GM23338 (cell line): ENCODE data around the gene SLC9C2. TPM values are rescaled to one million over a fixed set of nuclear protein-coding genes. Genes with fewer than 3 reads are reported as not detected.

Experiments
- ATAC-seq: fragments of 200-7000 bp; cut with Tn5 transposase; 3 replicates; pipeline ENCODE4 v1.9.1; 2020
- DNase-seq: peaks from one replicate; pipeline ENCODE4 v3.0.0-alpha.2; 2015; ENCODE audit warnings: low spot score
- H2AFZ ChIP-seq: fragments of 200-600 bp; sonication (generic); 2 replicates; pipeline ENCODE4 v1.8.0; 2016; ENCODE audit warnings: antibody characterized with exemption, mild to moderate bottlenecking, moderate library complexity
- H3F3A ChIP-seq: fragments of 200-600 bp; sonication (generic); replicated peaks from 2 replicates; pipeline ENCODE4 v1.8.0; 2017; ENCODE audit warnings: antibody characterized with exemption, mixed run types, low read depth
- H3K27ac ChIP-seq: fragments of 200-600 bp; sonication (generic); 2 replicates; pipeline ENCODE4 v1.6.1; 2016; ENCODE audit warnings: low read depth
- H3K27me3 ChIP-seq: fragments of 200-600 bp; sonication (generic); 2 replicates; pipeline ENCODE4 v1.8.0; 2016; ENCODE audit warnings: mild to moderate bottlenecking, mixed run types, moderate library complexity; ENCODE audit not compliant: insufficient read depth
- H3K36me3 ChIP-seq: fragments of 200-600 bp; sonication (generic); 2 replicates; pipeline ENCODE4 v1.8.0; 2016; ENCODE audit warnings: mild to moderate bottlenecking; ENCODE audit not compliant: insufficient read depth
- H3K4me1 ChIP-seq: fragments of 200-600 bp; sonication (generic); 2 replicates; pipeline ENCODE4 v1.8.0; 2016; ENCODE audit warnings: mild to moderate bottlenecking, moderate library complexity; ENCODE audit not compliant: insufficient read depth
- H3K4me2 ChIP-seq: fragments of 200-600 bp; sonication (generic); 2 replicates; pipeline ENCODE4 v1.7.1; 2017; ENCODE audit warnings: mixed run types
- H3K4me3 ChIP-seq: fragments of 200-600 bp; sonication (generic); 2 replicates; pipeline ENCODE4 v1.6.1; 2016; ENCODE audit warnings: mixed run types
- H3K79me2 ChIP-seq: fragments of 200-600 bp; sonication (generic); replicated peaks from 2 replicates; pipeline ENCODE4 v1.8.0; 2017; ENCODE audit warnings: mild to moderate bottlenecking; ENCODE audit not compliant: insufficient read depth
- H3K9me2 ChIP-seq: fragments of 200-600 bp; sonication (generic); 2 replicates; pipeline ENCODE4 v1.8.0; 2017; ENCODE audit not compliant: insufficient read depth
- H4K20me1 ChIP-seq: fragments of 200-600 bp; sonication (generic); replicated peaks from 2 replicates; pipeline ENCODE4 v1.8.0; 2017; ENCODE audit warnings: mild to moderate bottlenecking; ENCODE audit not compliant: insufficient read depth
- H3K27ac Mint-ChIP-seq: 2 replicates; pipeline ENCODE4 v1.8.0; 2020; ENCODE audit warnings: inconsistent platforms, mild to moderate bottlenecking, moderate library complexity, mixed read lengths
- H3K27me3 Mint-ChIP-seq: 3 replicates; pipeline ENCODE4 v1.8.0; 2022; ENCODE audit warnings: low read depth, mild to moderate bottlenecking, moderate library complexity, mixed read lengths, inconsistent platforms; ENCODE audit not compliant: insufficient read depth, poor library complexity
- H3K36me3 Mint-ChIP-seq: 3 replicates; pipeline ENCODE4 v1.8.0; 2021; ENCODE audit warnings: low read depth, mild to moderate bottlenecking, inconsistent platforms, moderate library complexity, mixed read lengths
- H3K4me1 Mint-ChIP-seq: 3 replicates; pipeline ENCODE4 v1.8.0; 2020; ENCODE audit warnings: mild to moderate bottlenecking, inconsistent platforms, mixed read lengths
- H3K4me3 Mint-ChIP-seq: 3 replicates; pipeline ENCODE4 v1.8.0; 2021; ENCODE audit warnings: moderate library complexity, mild to moderate bottlenecking, inconsistent platforms, mixed read lengths
- H3K9me3 Mint-ChIP-seq: 3 replicates; pipeline ENCODE4 v1.8.0; 2020; ENCODE audit warnings: moderate library complexity, mild to moderate bottlenecking, inconsistent platforms, mixed read lengths
- CREB1 ChIP-seq: fragments of 250-450 bp; sonication (Bioruptor Pico); IDR thresholded peaks from 2 replicates; pipeline ENCODE4 v1.5.0; 2020; ENCODE audit warnings: low read depth, mild to moderate bottlenecking, moderate library complexity
- CTCF ChIP-seq, 2 experiments: fragments of 200-600 bp in 1 of 2; sonication (generic) in 1 of 2; conservative IDR thresholded peaks; 2 replicates each; pipeline versions ENCODE4 v1.5.1 to v1.6.1; 2016 to 2017; ENCODE audit warnings: antibody characterized with exemption in 2 of 2, low read depth in 2 of 2, mild to moderate bottlenecking in 2 of 2, moderate library complexity in 1 of 2
- ETS1 ChIP-seq: IDR thresholded peaks from 2 replicates; pipeline ENCODE4 v1.6.1; 2016; ENCODE audit warnings: antibody characterized with exemption
- EZH2 ChIP-seq: fragments of 200-600 bp; sonication (generic); IDR thresholded peaks from one replicate; pipeline ENCODE4 v1.8.0; 2017; ENCODE audit warnings: antibody characterized with exemption, mild to moderate bottlenecking, low read depth; ENCODE audit not compliant: unreplicated experiment
- EZH2phosphoT487 ChIP-seq: fragments of 200-600 bp; sonication (generic); IDR thresholded peaks from one replicate; pipeline ENCODE4 v1.8.1; 2018; ENCODE audit warnings: antibody characterized with exemption; ENCODE audit not compliant: unreplicated experiment
- JUNB ChIP-seq: IDR thresholded peaks from one replicate; pipeline ENCODE4 v1.6.1; 2016; ENCODE audit warnings: antibody characterized with exemption; ENCODE audit not compliant: unreplicated experiment
- NANOG ChIP-seq: IDR thresholded peaks from 2 replicates; pipeline ENCODE4 v1.6.1; 2016; ENCODE audit warnings: antibody characterized with exemption, borderline replicate concordance
- POLR2AphosphoS5 ChIP-seq: IDR thresholded peaks from 2 replicates; pipeline ENCODE4 v1.6.1; 2016; ENCODE audit warnings: antibody characterized with exemption, low read depth
- REST ChIP-seq: IDR thresholded peaks from one replicate; pipeline ENCODE4 v1.6.1; 2018; ENCODE audit warnings: antibody characterized with exemption; ENCODE audit not compliant: unreplicated experiment
- STAT1 ChIP-seq: IDR thresholded peaks from one replicate; pipeline ENCODE4 v1.6.1; 2016; ENCODE audit warnings: antibody characterized with exemption; ENCODE audit not compliant: unreplicated experiment
- ZNF114 ChIP-seq: fragments of 250-450 bp; sonication (Bioruptor Pico); IDR thresholded peaks from 2 replicates; pipeline ENCODE4 v1.5.0; 2020; ENCODE audit warnings: mild to moderate bottlenecking, moderate library complexity
- ZNF331 ChIP-seq: fragments of 250-450 bp; sonication (Bioruptor Pico); IDR thresholded peaks from 2 replicates; pipeline ENCODE4 v1.5.0; 2020; ENCODE audit warnings: low read depth, mild to moderate bottlenecking, moderate library complexity
- ZNF462 ChIP-seq: fragments of 250-450 bp; sonication (Bioruptor Pico); IDR thresholded peaks from 2 replicates; pipeline ENCODE4 v1.5.0; 2020; ENCODE audit warnings: mild to moderate bottlenecking, moderate library complexity
- long read RNA-seq: library from polyadenylated mRNA; unstranded; transcript quantifications from one replicate; pipeline ENCODE4 v2.0.0, GENCODE V29; 2020; ENCODE audit not compliant: unreplicated experiment
- polyA plus RNA-seq: library from polyadenylated mRNA; unstranded; fragments of >200 nt; fragmentation: Nextera tagmentation; extraction: Ambion mirVana; gene quantifications from 2 replicates; pipeline ENCODE4 v1.2.1, GENCODE V29; 2016
- total RNA-seq: library from RNA; depleted of rRNA; stranded (reverse); fragments of >200 nt; shearing (Covaris generic); gene quantifications from 2 replicates; pipeline ENCODE4 v1.2.3, GENCODE V29; 2014; rRNA removed

SLC9C2 gene
- total RNA-seq (1.1 TPM in 1 of 2 replicates, not detected in the other), polyA plus RNA-seq (not detected in 2 replicates)
- long read RNA-seq = 0 reads

GRCh38 chr1:173603056-173603591 is at the start of gene SLC9C2:
Gene SLC9C2, minus strand, starts transcription at chr1:173603072. Its CDS starts 1,296 bp downstream, at chr1:173601776.
- H3K9me3 Mint-ChIP-seq = no peaks in the 10 kb centered on the region
- no peak for ATAC-seq
- no peak for DNase-seq
- H3K4me3 ChIP-seq = no peak within 1 kb of the TSS
- peak within 1 kb of the TSS; percentile 76; the same call in 1 of the 2 replicates for H2AFZ ChIP-seq
- H3K36me3 Mint-ChIP-seq = no peaks in the 10 kb centered on the region
- peaks cover 4% of the 10 kb centered on the region; the same call in 1 of the 2 replicates for H3K9me2 ChIP-seq
- TF ChIP-seq JUNB (no peak), ZNF331 (no peak), STAT1 (no peak), ETS1 (no peak), ZNF462 (CRISPR knock-in tag) (no peak), EZH2phosphoT487 (no peak), NANOG (no peak), CTCF (conservative IDR thresholded peaks at IDR 0.05; ENCODE audit: low read depth in 2 of 2) (no peak), CREB1 (no peak), POLR2AphosphoS5 (no peak), REST (no peak), EZH2 (no peak), ZNF114 (CRISPR knock-in tag) (no peak)
- no peak within 1 kb of the TSS for H3K27ac Mint-ChIP-seq
- no peaks in the 10 kb centered on the region for H3K79me2 ChIP-seq
- H3K36me3 ChIP-seq = no peaks in the 10 kb centered on the region
- no peaks in the 10 kb centered on the region for H3F3A ChIP-seq
- H3K4me2 ChIP-seq = no peak within 1 kb of the TSS
- H3K4me1 Mint-ChIP-seq = no peaks in the 10 kb centered on the region
- H3K4me3 Mint-ChIP-seq = no peak within 1 kb of the TSS
- H4K20me1 ChIP-seq = no peaks in the 10 kb centered on the region
- H3K27ac ChIP-seq = no peak within 1 kb of the TSS
- peaks cover 2% of the 10 kb centered on the region for H3K27me3 Mint-ChIP-seq
- no peaks in the 10 kb centered on the region for H3K27me3 ChIP-seq
- H3K4me1 ChIP-seq = no peaks in the 10 kb centered on the region
